HFFc6 (cell line): ENCODE measurements around the gene GALNT15. TPM values are rescaled to one million over a fixed set of nuclear protein-coding genes. Genes with fewer than 3 reads are reported as not detected.

Experiments used
- DNase-seq: peaks from one replicate; pipeline ENCODE4 v3.0.0-alpha.2; 2018
- H3K27ac Mint-ChIP-seq: 2 replicates; pipeline ENCODE4 v1.8.0; 2020; ENCODE audit warnings: mild to moderate bottlenecking, mixed read lengths
- H3K27me3 Mint-ChIP-seq: 2 replicates; pipeline ENCODE4 v1.8.0; 2021; ENCODE audit warnings: mild to moderate bottlenecking, moderate library complexity, mixed read lengths; ENCODE audit not compliant: insufficient read depth
- H3K36me3 Mint-ChIP-seq: 2 replicates; pipeline ENCODE4 v1.8.0; 2021; ENCODE audit warnings: low read depth, mixed read lengths
- H3K4me1 Mint-ChIP-seq: 2 replicates; pipeline ENCODE4 v1.8.0; 2020; ENCODE audit warnings: low read depth, mixed read lengths
- H3K4me3 Mint-ChIP-seq: 2 replicates; pipeline ENCODE4 v1.8.0; 2020; ENCODE audit warnings: mild to moderate bottlenecking, moderate library complexity, mixed read lengths
- H3K9me3 Mint-ChIP-seq: 2 replicates; pipeline ENCODE4 v1.8.0; 2020; ENCODE audit warnings: mild to moderate bottlenecking, mixed read lengths
- total RNA-seq, 6 experiments: library from RNA; stranded (reverse); fragmentation: NEBNext Ultra II Directional; extraction: Animal tissue kit (Norgen Biotek cat#: 25700); gene quantifications; 2 replicates in 1 of 6; 3 replicates in 5 of 6; pipeline ENCODE4 v1.2.3, GENCODE V29; 2021
- TF ChIP-seq, protein P1 (sequence below): fragments of 200-600 bp; sonication (generic); IDR thresholded peaks from 2 replicates; pipeline ENCODE4 v1.5.0; 2021; ENCODE audit warnings: antibody characterized with exemption, mild to moderate bottlenecking

The GALNT15 gene
- total RNA-seq, 6 experiments from 2014 or later, result 5.5 to 7.2 (median 6.4) TPM

GRCh38 chr3:16186565-16186964 is 12.1 kb downstream of the GALNT15 start:
- TF ChIP-seq, protein P1, sequence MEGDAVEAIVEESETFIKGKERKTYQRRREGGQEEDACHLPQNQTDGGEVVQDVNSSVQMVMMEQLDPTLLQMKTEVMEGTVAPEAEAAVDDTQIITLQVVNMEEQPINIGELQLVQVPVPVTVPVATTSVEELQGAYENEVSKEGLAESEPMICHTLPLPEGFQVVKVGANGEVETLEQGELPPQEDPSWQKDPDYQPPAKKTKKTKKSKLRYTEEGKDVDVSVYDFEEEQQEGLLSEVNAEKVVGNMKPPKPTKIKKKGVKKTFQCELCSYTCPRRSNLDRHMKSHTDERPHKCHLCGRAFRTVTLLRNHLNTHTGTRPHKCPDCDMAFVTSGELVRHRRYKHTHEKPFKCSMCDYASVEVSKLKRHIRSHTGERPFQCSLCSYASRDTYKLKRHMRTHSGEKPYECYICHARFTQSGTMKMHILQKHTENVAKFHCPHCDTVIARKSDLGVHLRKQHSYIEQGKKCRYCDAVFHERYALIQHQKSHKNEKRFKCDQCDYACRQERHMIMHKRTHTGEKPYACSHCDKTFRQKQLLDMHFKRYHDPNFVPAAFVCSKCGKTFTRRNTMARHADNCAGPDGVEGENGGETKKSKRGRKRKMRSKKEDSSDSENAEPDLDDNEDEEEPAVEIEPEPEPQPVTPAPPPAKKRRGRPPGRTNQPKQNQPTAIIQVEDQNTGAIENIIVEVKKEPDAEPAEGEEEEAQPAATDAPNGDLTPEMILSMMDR, result no peak
- H3K4me3 Mint-ChIP-seq, result no peak overlapping the region
- DNase-seq, result no peak
- H3K36me3 Mint-ChIP-seq, result no peaks in the 10 kb centered on the region
- peaks cover 45% of the 10 kb centered on the region for H3K4me1 Mint-ChIP-seq
- no peaks in the 10 kb centered on the region for H3K9me3 Mint-ChIP-seq
- no peaks in the 10 kb centered on the region; the same call in 1 of the 2 replicates for H3K27me3 Mint-ChIP-seq
- no peak overlapping the region for H3K27ac Mint-ChIP-seq

DNA sequence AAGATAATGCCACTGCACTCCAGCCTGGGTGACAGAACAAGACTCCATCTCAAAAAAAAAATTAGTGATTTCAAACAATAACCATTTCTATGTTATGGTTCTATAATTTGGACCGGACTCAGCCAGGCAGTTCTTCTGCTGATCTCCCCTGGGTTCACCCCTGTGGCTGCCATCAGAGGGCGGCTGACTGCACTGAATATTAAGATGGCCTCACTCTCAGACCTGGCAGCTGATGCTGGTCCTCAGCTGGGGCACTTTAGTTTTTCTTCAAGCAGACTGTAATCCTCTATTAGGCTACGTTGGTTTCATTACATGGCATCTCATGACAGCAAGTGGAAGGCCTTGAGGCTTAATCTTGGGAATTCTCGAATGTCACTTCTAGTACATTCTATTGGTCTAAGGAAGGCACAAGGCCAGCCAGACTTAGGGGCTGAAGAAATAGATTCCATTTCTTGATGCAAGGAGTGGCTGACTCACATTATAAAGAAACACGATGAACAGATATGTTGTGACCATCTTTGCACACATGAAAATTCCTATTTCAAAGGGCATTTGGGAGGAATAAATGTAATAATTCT is 12.8 kb downstream of the GALNT15 start:
- H3K9me3 Mint-ChIP-seq, result no peaks in the 10 kb centered on the region
- H3K27ac Mint-ChIP-seq, result no peak overlapping the region
- peaks cover 38% of the 10 kb centered on the region for H3K4me1 Mint-ChIP-seq
- H3K4me3 Mint-ChIP-seq, result no peak overlapping the region
- H3K36me3 Mint-ChIP-seq, result no peaks in the 10 kb centered on the region
- H3K27me3 Mint-ChIP-seq, result no peaks in the 10 kb centered on the region; the same call in 1 of the 2 replicates
- no peak for DNase-seq
- TF ChIP-seq, protein P1, result no peak

DNA sequence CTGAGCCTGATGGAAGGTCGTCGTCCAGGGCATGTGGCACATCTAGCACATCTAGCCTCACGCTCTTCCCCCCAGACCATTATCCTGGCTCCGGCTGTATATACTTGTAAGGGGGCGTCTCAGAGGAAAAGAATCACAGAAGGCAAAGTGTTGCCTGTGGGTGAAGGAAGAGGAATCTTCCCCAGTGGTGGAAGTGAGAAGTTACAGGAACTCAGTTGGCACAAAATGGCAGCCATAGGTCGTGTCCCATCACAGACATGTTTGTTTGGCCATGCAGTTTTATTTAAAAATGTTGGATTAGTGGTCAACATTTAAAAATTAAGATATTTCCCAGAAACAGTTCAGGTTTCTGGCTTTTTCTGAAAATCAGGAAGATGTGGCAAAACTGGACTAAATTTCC is 13.6 kb downstream of the GALNT15 start:
- H3K27ac Mint-ChIP-seq, result no peak overlapping the region
- TF ChIP-seq, protein P1, result peak; percentile 31
- H3K36me3 Mint-ChIP-seq, result no peaks in the 10 kb centered on the region
- no peaks in the 10 kb centered on the region; the same call in 1 of the 2 replicates for H3K27me3 Mint-ChIP-seq
- H3K9me3 Mint-ChIP-seq, result no peaks in the 10 kb centered on the region
- no peak for DNase-seq
- H3K4me3 Mint-ChIP-seq, result no peak overlapping the region
- peaks cover 30% of the 10 kb centered on the region for H3K4me1 Mint-ChIP-seq

- DNase-seq, result no peak
- TF ChIP-seq, protein P1, result no peak
- Mint-ChIP-seq H3K4me3 (no peak overlapping the region), H3K27me3 (peaks cover 1% of the 10 kb centered on the region), H3K36me3 (no peaks in the 10 kb centered on the region), H3K9me3 (no peaks in the 10 kb centered on the region), H3K4me1 (peaks cover 19% of the 10 kb centered on the region), H3K27ac (no peak overlapping the region)
Measured at GRCh38 chr3:16189201-16189600, 14.7 kb downstream of the GALNT15 start.

- Mint-ChIP-seq H3K27ac (no peak overlapping the region), H3K4me3 (no peak overlapping the region), H3K27me3 (peaks cover 5% of the 10 kb centered on the region), H3K4me1 (peaks cover 10% of the 10 kb centered on the region), H3K36me3 (no peaks in the 10 kb centered on the region), H3K9me3 (no peaks in the 10 kb centered on the region)
- DNase-seq, result no peak
- TF ChIP-seq, protein P1, result no peak
Measured at GRCh38 chr3:16190704-16191103, 16.2 kb downstream of the GALNT15 start.
